Central memory CD4-positive, alpha-beta T cell (primary cell): ENCODE results near the gene PCDH15.

Experiments
- DNase-seq: peaks from one replicate; pipeline ENCODE4 v3.0.0; 2022

Gene PCDH15

DNA sequence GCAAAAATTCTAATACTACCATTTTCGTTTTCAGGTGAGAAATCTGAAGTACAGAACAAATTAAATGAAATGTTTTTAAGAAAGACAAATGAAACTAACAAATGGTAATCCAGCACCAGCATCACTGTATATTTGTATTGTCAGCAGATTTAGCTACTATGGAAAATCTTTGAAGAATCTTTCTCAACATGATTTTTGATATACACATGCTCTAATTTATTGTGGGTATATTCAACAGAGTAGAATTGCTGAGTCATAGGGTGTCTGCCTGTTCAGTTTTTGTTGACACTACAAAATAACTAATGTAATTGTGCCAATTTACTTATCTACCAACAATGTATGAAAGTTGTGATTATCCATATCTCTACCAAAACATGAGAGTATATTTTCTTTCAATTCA, 437.6 kb downstream of the PCDH15 start:
- DNase-seq, result no peak

DNA sequence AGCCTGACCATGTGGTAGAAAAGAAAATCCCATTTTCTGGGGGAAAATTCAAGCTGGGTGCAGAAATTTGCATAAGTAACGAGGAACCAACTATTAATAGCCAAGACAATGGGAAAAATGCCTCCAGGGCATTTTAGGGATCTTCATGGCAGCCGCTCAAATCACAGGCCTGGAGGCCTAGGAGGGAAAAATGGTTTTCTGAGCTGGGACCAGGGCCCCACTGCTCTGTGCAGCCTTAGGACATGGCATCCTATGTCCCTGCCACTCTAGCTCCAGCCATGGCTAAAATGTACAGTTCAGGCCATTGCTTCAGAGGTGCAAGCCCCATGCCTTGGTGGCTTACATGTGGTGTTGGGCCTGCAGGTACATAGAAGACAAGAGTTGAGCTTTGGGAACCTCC, 459.0 kb downstream of the PCDH15 start:
- DNase-seq, result no peak

DNA sequence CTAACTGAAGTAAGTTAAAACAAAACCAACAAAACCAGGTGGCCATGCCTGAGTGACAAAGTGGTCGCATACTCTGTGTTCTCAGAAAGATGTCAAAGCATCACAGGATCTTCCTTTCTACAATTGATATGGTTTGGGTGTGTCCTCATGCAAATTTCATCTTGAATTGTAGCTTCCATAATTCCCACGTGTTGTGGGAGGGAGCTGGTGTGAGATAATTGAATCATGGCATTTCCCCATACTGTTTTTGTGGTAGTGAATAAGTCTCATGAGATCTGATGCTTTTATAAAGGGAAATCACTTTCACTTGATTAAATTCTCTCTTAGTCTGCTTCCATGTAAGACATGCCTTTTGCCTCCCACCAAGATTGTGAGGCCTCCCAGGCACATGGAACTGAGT, 465.7 kb downstream of the PCDH15 start:
- no peak for DNase-seq

DNA sequence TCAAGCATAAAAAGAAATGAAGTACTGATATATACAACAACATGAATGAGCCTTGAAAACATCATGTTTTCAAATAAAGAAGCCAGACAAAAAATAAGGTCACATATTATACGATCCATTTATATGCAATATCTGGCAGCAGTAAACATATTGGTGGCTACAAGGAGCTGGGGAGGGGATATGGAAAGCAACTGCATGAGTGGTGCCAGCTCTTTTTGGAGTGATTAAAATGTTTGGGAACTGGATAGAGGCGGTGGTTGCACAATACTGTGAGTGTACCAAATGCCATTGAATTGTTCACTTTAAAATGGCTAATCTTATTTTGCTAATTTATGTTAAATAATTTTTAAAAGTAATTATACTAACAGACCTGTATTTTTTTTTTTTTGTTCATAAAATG, 481.7 kb downstream of the PCDH15 start:
- no peak for DNase-seq

DNA sequence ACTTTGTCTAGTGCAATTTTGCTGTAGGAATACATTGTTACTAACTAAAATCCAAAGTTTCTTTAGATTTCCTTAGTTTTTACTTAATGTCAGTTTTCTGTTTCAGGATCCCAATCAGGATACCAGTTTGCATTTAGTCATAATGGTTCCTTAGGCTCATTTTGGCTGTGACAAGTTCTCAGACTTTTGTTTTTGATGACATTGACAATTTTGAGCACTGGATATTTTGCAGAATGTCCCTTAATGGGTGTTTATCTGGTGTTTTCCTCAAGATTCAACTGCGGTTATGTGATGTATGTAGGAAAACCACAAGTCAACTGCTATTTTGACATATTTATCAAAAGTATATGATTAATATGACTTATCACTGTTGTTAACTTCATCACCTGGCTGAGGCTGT, 482.6 kb downstream of the PCDH15 start:
- no peak for DNase-seq

DNA sequence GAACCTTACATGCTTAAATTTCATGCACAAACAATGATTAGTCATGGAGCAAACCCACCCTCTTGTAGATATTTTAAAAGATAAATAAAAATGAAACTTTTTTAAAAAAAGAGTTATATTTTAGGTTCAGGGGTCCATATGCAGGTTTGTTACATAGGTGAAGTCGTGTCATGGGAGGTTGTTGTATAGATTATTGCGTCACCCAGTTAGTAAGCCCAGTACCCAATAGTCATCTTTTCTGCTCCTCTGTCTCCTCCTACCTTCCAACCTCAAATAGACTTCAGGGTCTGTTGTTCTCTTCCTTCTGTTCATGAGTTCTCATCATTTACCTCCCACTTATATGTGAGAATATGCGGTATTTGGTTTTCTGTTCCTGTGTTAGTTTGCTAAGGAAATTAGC, 486.6 kb downstream of the PCDH15 start:
- DNase-seq, result no peak

DNA sequence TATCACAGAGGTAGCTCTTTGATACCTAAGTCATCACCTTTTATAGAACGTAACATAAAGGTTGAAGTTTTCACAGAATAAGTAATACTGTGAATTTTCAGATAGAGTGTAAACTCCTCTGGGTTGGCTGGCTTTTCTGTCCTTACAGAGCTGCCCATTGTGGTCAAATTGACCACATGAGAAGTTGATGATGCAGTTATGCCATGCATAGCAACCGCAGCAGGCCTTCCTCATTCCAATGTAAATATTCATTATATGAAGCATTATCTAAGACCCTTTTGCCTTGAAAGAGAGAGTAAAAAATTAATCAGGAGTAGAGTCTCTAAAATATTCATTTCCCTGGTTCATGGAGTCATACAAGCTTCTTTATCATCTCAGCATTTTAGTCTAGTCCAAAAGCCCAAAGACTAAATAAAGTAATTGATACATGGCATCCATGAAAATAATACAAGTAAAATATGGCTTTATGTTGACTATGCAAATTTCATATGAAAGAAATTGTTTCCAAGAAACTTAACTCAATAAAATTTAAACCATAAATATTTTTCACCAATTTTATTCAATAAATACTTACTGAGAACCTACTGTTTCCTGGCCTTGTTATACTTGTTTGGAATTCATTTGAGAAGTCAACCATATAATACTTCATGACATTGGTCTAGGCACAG, 516.4 kb downstream of the PCDH15 start:
- no peak for DNase-seq

DNA sequence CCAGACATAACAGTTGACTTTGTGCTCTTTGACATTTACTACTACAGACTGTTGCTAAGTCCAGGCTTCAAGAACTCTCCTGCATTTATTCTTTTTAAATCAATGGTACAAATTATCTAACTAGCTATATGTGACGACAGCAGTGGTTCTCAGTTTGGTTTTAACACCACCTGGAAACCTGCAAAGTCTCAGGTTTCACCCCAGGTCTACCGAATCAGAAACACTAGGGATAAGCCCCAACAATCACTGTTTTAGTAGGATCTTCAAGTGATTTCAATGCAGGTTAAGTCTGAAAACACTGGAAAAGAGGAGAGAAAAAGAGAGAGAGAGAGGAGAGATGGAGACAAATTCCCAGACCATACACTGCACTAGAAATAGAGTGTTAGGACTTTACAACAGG, 519.0 kb downstream of the PCDH15 start:
- no peak for DNase-seq

DNA sequence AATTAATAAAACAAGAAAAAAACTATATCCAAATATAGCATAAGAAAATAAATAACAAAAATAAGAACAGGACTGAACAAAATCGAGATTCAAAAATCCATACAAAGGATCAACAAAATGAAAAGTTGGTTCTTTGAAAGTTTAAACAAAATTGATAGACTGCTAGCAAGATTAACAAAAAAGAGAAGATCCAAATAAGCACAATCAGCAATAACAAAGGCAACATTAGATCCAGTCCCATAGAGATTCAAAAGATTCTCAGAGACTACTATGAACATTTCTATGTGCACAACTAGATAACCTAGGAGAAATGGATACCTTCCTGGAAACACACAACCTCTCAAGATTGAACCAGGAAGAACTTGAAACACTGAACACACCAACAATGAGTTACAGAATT, 534.6 kb downstream of the PCDH15 start:
- DNase-seq, result no peak

DNA sequence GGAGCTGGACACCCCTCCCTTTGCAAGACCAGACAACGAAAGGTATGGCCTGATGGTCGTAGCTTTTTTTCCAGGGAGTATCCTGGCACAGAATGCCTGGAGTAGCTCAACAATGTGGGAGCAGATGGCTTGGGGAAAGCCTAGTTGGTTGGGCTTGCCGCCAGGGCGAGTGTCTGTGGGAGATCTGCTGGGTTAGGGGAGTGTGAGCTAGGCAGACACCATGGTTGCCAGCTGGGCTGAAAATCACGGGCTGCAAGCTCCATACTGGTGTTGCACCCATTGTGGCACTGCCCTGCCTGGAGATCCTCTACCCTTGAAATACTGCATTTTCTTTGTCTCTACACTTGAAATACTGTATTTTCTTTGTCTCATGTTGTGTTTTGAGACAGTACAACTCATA, 538.3 kb downstream of the PCDH15 start:
- DNase-seq, result no peak

DNA sequence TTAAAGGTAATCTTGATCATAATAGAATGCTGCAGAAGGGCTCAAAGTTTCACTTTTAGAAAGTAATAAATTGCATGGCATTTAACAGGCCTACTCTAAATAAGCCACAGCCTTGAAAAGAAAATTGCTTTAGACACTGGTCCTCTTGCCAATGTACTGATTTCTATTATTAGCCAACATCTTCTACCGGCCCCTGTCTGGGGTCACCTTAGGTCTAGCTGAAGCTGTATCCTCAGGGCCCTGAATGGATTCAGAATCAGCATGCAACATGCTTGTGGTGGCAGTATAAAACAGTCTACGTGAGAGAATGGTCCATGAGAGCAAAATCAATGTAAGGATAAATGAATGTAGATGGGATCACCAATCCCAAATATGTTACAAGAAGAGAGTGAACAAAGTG, 541.9 kb downstream of the PCDH15 start:
- no peak for DNase-seq

DNA sequence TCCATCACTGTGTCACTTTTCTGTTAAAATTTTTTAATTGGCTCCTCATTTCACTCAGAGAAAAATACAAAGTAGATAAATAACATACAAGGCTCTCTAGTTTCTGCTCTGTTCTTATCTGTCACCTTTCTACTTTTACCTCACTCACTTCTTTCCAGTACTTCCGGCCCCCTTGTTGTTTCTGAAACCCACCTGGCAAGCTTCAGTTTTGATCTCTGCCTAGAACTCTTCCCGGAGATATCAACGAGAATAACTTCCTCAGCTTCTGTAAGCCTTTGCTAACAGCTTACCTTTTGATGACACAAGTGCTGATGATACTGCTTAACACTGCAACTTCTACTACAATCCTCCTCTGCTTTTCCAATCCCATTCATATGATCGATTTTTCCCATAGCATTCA, 566.2 kb downstream of the PCDH15 start:
- DNase-seq, result no peak

DNA sequence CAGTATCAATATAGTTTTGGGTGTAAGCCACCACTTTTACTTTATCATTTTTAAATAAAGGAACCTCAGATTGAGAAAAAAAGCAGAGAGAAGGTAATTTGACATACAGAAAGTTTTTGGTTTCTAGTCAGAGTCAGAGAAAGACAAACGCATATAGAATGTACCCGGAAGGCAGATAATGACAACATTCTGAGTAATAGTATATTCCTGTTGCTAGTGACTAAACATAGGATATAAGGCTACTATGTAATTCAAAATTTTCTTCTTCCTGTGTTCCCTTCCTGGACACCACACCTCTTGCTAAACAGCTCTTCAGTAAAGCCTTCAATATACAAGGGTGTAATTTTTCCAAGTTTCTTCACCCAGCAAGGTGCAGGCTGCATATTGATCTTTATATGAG, 597.6 kb downstream of the PCDH15 start:
- DNase-seq, result no peak

DNA sequence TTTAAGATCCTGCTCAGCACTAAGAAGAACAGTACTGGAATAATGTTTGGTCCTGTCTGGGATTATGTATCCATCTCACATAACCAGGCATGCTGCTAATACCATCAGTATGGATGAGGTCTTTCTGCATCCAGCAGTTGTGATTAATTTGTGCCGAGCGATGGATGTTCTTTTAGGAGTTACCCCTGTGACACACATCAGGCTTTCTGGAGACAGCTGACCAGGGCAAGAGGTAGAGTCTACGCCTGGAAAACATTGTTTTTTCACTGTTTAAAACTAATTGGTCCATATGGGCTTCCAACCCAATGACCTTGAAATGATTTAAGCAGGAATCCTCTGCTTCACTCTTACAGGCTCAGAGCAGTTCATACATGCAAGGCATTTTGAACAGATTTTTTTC, 603.0 kb downstream of the PCDH15 start:
- no peak for DNase-seq

DNA sequence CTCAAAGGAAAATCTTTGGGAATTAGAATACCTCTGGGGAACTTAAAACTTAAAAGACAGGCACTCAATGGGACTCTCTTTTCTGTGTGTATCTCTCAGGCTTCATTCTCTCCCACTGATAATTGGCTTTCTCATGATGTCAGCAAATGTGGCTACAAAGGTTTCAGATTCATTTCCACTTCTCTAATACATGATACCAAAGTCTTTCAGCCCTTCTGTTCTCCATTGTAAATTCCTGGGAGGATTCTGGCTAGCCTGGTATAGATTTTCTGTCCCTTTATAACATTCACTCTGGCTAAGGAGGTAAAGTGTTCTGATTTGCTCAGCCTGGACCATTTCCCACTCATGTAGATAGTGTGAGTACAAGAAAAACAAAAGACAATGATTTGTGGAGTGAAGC, 606.2 kb downstream of the PCDH15 start:
- DNase-seq, result no peak

DNA sequence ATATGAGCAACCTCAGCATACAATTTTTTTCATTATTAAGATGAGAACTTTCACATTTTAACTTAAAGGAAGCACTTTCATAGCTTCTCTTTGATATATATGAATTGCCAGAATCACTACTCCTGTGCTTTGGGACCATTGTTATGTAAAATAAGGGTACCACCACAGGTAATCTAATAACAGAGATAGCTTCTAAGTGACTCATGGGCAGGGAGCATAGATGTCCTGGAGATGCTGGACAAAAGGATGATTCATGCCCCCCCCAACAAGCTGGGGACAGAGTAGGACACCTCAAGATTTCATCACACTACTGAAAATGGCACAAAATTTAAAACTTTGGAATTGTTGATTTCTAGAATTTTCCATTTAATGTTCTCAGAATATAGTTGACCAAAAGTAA, 641.1 kb downstream of the PCDH15 start:
- no peak for DNase-seq

DNA sequence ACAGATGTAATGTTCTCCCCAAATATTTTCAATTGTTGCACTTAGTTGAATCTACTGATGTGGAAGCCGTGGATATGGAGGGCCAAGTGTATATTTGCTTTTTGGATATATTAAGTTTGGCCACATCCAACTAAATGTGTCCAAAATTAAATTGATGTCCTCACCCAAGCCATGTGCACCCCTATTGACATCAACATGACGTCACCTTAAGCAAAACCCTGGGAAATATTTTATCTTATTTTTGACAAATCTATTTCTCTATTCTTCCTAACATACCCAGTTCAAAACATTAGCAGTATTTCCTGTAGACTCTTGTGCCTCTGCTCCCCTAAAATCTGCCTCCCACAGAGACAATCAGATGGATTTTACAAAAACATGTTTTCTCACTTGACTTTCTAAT, 652.5 kb downstream of the PCDH15 start:
- no peak for DNase-seq

DNA sequence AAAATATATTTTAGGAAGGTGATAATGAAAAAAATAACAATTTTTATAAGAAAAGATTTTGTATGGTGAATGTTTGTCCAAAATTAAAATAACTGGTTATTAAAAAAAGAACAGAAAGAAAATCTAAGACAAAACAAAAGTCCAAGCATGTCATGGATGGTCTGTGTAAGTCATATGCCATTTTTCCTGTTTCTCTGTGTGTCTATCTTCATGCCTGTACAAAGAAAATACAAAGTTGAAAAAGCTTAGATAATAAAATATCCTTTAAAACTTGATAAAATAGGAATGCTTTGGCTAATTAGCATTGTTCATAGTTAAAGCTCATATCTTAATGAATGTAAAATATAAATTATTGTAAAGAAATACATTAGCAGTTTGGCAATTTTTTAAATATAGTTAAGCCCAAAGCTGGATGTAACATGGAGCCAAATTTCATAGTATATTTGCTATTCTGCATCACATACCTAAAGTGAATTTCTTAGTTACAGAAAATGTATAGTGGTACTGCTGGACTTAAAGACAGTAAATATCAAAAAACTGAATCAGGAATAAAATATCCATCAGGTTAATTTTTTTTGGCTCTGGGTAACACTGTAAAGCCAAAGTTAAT, 661.1 kb downstream of the PCDH15 start:
- no peak for DNase-seq

DNA sequence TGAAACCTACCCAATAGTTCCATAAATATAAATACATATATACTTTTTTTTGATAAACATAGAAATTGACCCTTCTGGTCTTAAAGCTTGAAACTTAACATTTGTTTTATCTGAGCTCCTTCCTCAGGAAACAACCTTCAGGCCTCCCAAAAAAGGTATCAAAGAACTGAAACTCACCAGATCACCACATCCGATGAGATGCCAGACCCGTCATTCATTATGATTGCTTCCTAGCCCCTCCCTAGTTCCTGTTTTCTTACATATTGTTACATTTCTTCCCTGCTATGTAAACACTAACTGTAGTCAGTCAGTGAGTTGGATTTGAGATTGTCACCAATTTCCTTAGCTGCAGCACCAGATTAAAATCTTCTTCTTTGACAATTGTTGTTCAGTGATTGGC, 663.6 kb downstream of the PCDH15 start:
- DNase-seq, result no peak

DNA sequence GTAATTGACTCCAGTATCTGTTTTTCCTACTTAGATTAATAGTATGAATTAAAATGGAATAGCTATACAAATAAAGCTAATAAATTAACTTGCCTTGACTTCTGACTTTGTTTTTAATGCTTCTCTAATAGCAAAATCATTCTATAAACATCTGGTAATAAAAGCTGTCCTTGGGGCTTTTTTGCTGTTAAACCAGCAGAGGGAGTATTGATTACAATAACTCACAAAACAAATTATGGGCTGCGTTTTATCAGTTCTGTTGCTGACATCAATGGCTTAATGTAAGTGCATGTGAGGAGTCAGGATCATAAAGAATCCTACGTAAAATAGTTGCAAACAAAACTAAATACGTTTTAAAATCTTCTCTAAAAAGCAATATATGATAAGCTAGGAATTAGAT, 667.8 kb downstream of the PCDH15 start:
- DNase-seq, result no peak

DNA sequence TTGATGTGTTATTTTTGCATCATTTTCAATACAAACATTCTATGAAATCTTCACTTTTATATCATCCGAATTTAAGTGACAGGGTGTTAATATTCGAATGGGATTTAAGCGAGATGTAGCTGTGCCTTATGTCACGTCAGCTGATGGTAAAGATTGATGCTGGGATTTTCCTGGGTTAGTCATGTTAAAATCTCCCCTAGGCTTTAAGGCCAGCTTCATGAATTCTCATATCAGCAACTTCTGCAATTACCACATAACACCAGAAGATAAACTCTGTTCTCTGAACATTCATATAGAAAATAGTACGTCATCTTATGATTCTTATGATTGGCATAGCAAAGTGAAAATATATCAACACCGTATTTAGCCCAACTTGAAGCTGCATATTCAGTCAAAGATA, 669.2 kb downstream of the PCDH15 start:
- no peak for DNase-seq

DNA sequence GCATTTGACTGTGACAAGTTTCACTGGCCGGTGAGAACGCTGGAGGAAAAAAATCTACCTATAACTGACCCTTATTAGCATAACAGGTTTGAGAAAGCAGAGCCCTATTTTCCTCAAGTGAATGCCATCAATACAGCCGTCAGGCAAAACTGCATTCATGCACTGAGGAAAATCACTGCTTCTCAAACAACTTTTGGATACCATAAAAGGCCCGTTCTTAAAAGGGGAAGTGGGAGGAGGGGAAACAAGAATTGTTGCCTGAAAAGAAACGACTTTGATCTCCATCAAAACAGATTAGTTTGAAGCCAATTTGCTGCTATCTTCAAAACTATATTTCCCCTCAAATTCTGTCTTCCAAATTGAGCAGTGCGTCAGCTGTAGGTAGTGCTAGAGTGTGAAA, 670.6 kb downstream of the PCDH15 start:
- DNase-seq, result no peak

DNA sequence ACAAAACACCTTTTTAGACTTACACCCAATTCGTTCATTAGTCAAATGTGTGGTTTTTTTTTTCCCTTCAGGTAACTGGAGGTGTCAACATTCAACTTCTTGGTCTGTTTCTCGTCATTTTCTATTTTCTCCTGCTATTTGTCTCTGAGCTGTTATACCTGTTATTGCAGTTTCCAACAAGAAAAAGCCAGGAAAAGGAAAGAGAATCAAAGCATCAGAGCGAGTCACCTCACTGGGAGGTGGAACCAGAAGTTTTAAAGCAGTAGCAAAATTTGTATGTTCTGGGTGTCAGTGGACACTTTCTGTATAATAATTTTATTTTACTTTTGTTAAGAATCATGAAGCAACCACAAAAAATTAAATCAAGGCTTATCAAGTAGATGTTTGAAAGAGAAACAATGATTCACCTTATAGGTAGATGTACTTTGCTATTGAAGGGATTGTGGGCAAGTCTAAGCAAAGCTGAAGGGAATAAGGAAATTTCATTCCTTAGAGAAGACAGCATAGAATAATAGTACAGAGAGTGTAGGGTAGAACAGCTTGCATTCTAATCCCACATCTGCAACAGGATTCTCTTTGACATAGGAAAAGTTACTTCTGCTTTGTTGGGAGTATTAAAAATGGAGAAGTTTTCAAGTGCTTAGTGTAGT, 675.8 kb downstream of the PCDH15 start:
- no peak for DNase-seq

DNA sequence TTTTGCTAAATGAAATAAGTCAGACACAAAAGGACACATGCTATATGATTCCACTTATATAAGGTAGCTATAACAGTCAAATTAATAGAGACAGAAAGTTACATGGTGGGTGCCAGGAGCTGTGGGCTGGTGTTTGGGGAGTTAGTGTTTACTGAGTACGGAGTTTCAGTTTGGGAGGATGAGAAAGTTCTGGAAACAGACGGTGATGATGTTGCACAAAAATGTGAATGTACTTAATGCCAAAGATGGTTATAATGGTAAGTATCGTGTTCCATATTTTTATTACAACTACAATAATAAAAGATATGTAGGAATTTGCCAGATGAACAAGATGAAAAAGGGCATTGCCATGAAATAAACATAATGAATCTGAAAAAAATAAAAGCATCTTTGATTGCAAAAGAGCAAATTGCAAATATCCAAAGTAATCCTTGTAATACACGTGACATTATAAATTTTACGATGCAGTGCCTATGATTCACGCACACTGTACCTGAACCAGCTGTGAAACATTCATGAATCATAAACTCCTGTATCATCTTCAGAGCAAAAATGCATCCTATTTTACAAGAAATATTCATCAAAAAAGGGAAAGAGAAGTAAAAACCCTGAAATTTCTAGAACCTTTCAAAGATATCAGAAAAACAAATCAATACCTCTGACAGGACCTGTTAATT, 676.7 kb downstream of the PCDH15 start:
- no peak for DNase-seq
